HG03025 (cell line): ENCODE measurements around the gene SYNGR4.
"Not testable (repeated sequence)": the region's sequence is repeated elsewhere in the genome, so short reads cannot be mapped to it uniquely, and the experiment has no call there.

Source experiments
- ATAC-seq: cut with Tn5 transposase; IDR thresholded peaks from one replicate; pipeline ENCODE4 v1.9.1; 2021; ENCODE audit warnings: mild to moderate bottlenecking, moderate library complexity; ENCODE audit not compliant: unreplicated experiment, low FRiP score

Gene SYNGR4

GRCh38 chr19:48370955-48371354, 6.8 kb downstream of the SYNGR4 start:
- ATAC-seq, result no peak

DNA sequence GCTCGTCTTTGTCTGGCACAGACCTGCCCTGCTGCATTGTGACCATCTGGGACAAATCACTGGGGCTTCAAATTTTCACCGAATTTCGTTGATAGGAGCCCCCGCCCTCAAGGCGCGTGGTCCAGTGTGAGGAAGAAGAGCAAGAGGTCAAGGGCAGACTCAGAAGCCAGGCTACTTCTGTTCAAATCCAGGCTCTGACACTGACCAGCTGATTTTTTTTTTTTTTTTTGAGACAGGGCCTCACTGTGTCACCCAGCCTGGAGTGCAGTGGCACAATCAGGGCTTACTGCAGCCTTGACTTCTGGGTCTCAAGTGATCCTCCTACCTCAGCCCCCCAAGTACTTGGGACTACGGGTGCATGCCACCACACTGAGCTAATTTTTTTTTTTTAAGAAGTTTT, 7.2 kb downstream of the SYNGR4 start:
- no peak for ATAC-seq

- not testable (repeated sequence) for ATAC-seq
These were observed 7.6 kb downstream of the SYNGR4 start for GRCh38 chr19:48371771-48372170.

GRCh38 chr19:48372904-48373303, 8.7 kb downstream of the SYNGR4 start:
- no peak for ATAC-seq

GRCh38 chr19:48373567-48373966, 9.4 kb downstream of the SYNGR4 start:
- no peak for ATAC-seq

GRCh38 chr19:48378194-48378570, 14.0 kb downstream of the SYNGR4 start:
- no peak for ATAC-seq

DNA sequence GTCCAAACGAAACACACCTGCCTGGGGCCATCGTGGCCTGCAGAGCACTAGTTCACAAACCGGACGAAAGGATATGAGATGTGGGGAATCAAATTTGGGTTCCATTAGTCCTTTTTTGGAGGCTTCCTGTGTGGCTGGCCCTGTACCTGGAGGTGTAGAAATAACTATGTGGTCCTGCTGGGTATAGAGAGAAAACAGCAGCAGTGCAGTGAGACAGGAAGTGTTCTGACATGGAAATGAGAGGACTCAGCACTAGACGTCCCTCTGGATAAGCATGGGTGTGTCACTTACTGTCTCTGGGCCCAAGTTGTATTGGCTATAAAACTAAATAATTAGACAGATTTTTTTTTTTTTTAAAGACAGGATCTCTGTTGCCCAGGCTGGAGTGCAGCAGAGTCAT, 14.9 kb downstream of the SYNGR4 start:
- ATAC-seq, result no peak

DNA sequence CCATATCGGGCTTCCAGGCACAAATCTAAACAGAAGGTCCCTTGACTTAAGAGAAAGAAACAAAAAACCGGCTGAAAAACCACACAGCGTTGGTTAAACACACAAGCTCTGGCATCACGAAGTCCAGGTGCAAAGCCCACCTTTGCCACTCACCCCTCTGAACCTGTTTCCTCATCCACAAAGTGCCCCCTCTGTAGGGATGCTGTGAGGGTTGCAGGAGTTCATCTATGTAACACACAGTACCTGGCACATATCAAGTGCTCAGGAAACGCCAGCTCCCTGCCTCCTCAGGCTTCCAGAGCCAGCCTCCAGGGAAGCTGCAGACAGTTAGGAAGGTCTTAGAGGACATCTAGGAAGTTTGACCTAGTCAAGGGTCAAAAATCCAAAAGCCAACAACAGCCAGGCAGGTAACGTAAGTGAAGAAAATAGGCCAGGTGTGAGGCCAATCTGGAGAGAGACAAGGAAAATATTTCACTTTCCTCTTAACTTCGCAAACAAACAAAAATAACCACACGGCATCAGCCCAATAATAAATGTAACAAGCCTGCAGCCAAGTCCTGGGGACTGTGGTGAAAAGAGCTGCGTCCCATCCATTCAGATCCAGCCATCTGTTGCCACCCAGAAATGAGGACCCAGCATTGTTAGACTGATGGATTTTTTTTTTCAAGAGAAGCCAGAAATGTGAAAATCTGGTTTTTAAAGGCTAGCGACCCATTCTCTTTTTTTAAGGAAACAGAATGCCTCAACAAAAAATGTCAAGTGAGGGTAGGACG, 17.2 kb downstream of the SYNGR4 start:
- ATAC-seq, result no peak

- ATAC-seq, result no peak
These were observed 18.1 kb downstream of the SYNGR4 start for GRCh38 chr19:48382286-48382685.

GRCh38 chr19:48385461-48386087, 21.4 kb downstream of the SYNGR4 start:
- ATAC-seq, result no peak

DNA sequence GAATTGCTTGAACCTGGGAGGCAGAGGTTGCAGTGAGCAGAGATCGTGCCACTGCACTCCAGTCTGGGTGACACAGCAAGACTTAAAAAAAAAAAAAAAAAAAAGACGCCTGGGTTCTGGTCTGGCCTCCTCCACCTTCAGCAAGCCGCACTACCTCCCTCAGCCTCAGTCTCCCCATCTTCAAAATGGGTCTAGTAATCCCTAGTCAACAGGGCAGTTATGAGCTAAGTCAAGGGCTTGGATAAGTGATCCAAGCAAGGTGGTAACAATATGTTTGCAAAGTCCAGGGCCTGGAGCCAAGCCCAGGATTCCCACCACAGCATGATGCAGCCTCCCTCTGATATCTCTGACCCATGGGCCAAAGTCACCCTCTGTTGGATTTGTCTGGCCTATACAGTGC, 22.8 kb downstream of the SYNGR4 start:
- no peak for ATAC-seq

DNA sequence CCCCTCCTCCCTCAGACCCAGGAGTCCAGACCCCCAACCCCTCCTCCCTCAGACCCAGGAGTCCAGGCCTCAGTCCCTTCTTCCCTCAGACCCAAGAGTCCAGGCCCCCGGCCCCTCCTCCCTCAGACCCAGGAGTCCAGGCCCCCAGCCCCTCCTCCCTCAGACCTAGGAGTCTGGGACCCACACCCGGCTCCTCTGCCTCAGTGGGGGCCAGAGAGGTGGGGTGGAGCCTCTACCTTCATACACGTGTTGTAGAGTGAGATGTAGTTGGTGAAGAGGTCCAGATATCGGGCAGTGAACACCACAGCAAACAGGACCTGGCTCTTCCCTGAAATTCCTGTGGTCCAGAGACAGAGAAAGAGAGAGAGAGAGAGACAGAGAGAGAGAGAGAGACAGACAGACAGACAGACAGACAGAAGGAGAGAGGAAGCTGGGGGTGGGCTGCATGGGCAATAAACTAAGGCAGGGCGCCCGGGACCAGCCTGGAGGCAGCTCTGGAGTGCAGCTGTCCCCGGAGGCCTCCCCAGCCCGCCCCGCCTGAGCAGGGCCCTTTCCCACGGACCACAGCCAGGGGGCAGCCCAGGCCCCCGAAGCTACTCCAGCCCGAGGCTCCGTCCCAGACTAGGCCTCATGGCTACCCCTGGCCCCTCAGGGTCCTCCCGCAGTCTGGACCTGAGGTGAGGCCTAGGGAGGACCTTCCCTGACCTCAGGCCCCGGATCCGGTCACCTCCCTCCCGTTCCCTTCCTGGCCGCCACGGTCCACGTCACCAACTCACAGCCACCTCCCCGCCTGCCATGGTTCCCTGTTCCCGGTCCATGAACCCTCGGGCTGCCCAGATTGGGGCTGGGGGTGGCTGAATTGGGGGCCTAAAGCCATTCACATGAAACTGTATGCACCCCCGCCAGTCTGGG, 26.3 kb downstream of the SYNGR4 start:
- ATAC-seq, result no peak

- no peak for ATAC-seq
These were observed 27.2 kb downstream of the SYNGR4 start, which contains the start of gene KDELR1 for GRCh38 chr19:48391100-48392005. TSS of gene KDELR1 (minus strand) at chr19:48391551. CDS start at chr19:48391358, 193 bp downstream.

GRCh38 chr19:48392006-48392344, 27.8 kb downstream of the SYNGR4 start:
- not testable (repeated sequence) for ATAC-seq

- ATAC-seq, result no peak
These were observed 28.8 kb downstream of the SYNGR4 start for GRCh38 chr19:48392860-48393558.

DNA sequence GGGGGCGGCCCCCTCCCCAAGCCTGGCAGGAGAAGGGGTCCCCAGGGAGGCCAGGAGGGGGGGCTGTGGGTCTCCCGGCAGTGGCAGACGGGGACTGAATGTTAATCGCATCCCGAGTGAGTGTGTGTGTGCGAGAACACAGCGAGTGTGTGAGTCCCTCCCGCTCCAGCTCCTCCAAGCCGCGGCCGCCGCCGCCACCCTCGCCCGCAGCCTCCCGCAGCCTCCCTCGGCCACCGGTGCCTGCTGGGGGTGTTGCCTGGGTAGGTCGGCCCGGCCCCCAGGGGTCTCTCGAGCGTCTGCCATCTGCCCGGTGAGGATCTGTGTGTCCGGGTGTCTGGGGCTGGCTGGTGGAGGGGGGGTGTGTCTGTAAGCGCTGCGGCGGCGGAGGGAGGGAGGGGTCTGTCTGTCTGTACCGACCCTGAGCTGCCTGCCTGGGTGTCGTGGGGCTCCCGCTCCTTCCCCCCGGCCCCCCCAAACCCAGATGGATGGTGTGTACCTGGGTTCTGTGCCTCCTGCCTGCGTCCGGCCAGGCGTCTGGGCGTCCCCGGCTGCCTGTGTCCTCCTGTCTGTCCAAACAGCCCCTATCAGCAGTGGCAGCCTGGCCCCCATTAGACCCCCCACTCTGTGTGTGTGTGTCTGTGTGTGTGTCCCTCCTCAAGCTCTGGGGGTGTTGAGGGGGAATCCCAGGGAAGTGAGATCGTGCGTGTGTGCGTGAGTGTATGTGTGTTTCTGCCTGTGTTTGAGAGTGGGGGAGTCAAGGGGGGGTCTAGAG, 29.6 kb downstream of the SYNGR4 start, which contains the start of gene GRIN2D:
GRIN2D (plus strand) TSS at position 110 of the 772 bp plus-strand sequence. CDS start 4,725 bp downstream, outside the sequence.
- ATAC-seq, result no peak

DNA sequence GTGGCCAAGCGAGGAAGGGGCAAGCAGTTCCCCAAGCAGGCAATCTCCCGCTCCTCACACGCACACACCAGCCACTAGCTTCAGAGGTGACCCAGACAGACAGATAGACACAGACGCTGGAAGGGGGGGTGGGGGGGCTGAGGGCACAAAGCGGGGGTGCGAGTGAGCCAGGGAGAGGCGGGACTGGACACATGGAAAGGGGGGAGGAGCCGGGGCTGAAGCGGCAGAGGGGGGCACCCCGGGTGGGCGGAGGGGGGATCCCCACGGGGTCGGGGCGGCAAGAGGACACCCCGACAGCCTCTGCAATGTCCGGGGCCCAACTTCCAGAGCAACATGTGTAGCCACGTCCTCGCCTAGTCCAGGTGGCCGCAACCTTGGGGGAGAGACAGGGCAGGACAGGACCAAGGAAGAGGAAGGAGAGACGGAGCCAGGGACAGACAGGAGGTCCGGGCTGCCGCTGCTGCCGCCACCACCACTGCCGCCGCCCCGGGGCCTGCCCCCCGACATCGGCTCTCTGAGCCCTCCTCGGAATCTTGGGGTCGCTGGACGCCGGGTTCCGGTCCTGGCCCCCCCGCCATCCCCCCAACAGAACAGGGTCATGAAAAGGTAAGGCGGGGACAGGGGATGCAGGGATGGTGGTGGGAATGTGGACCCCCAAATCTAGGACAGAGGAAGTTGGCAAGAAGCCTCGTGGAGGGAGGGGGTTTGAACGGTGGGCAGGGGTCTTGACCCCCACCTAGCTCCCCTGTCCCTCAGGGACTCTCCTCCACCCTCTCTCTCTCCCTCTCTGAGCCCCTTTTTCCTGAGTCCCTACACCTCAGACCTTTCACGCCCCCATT, 30.4 kb downstream of the SYNGR4 start:
- ATAC-seq, result no peak

GRCh38 chr19:48395170-48395455, 30.9 kb downstream of the SYNGR4 start:
- ATAC-seq, result no peak
